ENCODE results near the gene FAM83B. TPM values are rescaled to one million over a fixed set of nuclear protein-coding genes. Genes with fewer than 3 reads are reported as not detected.
"Not testable (repeated sequence)": the region's sequence is repeated elsewhere in the genome, so short reads cannot be mapped to it uniquely, and the experiment has no call there.

FAM83B gene
- total RNA-seq, 2 donors from 2014 or later = 39.4 to 48.3 TPM

- ATAC-seq (no peak), DNase-seq (no peak)
- intact Hi-C loops (cut with DNase I, micrococcal nuclease) = no loop called here
These were observed 90.8 kb downstream of the FAM83B start for GRCh38 chr6:54937371-54937770.

DNA sequence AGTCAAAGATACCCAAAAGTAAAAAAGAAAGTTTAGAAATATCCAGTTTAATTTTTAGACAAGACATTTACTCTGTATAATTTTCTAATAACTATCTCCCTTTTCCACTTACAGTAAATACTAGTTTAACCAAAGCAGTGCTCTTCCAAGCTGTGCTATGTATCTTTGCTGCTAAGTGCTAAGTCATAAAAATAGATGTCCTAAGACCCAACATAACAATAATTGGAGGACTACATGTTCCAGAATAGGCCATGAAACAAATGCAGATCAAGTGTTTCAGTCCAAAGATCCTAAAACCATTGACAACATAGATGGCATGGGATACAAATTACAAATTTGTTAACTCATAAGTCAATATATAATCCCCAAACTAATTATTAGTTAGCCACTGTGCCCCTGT is 111.1 kb downstream of the FAM83B start:
- no peak for ATAC-seq
- intact Hi-C loops (cut with DNase I, micrococcal nuclease) = no loop called here

GRCh38 chr6:54958446-54958845 is 111.9 kb downstream of the FAM83B start:
- ATAC-seq (no peak), DNase-seq (no peak)

More for the DNA sequence above, 111.1 kb downstream of the FAM83B start:
- no peak for DNase-seq

DNA sequence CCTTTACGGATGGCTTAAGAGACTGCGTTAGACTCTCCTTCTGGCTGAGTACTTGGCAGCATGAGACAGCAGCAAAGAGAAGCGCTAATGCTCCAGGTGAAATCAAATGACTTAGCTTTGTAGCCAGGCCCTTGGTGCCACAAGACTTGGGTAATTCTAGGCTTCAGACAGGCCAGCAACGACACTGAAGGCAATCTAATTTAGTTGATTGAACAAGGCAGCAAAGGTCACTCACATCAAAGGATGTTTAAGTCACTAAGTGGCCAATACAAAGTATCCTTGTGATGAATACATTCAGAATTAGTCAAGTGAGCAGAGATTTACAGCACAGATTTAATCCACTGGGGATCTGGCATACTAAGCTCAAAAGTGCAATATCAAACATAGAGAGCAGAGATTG is 113.2 kb downstream of the FAM83B start:
- no peak for DNase-seq
- ATAC-seq = no peak
- intact Hi-C loops (cut with DNase I, micrococcal nuclease) = no loop called here

More at GRCh38 chr6:54958446-54958845, 111.9 kb downstream of the FAM83B start:
- intact Hi-C loops (cut with DNase I, micrococcal nuclease) = no loop called here

DNA sequence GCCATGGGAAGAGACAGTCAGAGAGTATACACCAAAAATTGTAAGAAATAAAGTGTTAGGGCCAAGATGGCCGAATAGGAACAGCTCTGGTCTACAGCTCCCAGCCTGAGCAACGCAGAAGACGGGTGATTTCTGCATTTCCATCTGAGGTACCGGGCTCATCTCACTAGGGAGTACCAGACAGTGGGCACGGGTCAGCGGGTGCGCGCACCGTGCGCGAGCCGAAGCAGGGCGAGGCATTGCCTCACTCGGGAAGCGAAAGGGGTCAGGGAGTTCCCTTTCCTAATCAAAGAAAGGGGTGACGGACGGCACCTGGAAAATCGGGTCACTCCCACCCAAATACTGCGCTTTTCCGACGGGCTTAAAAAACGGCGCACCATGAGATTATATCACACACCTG is 114.8 kb downstream of the FAM83B start:
- intact Hi-C loops (cut with DNase I, micrococcal nuclease) = not testable (repeated sequence)

GRCh38 chr6:54970337-54970736 is 123.8 kb downstream of the FAM83B start:
- ATAC-seq (no peak), DNase-seq (no peak)
- intact Hi-C loops (cut with DNase I, micrococcal nuclease) = no loop called here

More for the DNA sequence above, 114.8 kb downstream of the FAM83B start:
- ATAC-seq, DNase-seq: not testable (repeated sequence)

DNA sequence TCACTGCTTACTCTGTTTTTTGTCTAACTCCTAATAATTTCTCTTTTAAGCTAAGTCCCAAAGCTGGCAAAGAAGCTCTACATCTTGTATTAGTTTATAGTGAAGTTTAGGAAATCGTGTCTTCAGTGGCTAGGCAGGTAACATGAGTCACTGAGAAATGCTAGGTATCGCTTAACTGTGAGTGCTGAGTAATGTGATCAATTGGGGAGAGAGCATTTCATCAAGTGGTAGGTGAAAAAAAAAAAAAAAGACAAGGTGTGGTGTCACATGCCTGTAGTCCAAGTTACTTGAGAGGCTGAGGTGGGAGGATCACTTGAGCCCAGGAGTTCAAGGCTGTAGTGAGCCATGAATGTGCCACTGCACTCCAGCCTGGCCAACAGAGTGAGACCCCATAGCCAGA is 125.3 kb downstream of the FAM83B start:
- intact Hi-C loops (cut with DNase I, micrococcal nuclease) = no loop called here
- DNase-seq (no peak), ATAC-seq (no peak)

DNA sequence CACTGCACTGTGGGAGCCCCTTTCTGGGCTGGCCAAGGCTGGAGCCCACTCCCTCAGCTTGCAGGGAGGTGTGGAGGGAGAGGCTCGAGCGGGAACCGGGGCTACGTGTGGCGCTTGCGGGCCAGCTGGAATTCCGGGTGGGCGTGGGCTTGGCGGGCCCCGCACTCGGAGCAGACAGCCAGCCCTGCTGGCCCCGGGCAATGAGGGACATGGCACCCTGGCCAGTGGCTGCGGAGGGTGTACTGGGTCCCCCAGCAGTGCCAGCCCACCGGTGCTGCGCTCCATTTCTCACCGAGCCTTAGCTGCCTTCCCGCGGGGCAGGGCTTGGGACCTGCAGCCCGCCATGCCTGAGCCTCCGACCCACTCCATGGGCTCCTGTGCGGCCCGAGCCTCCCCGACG is 132.6 kb downstream of the FAM83B start:
- DNase-seq; ATAC-seq; intact Hi-C loops (cut with DNase I, micrococcal nuclease): not testable (repeated sequence)

DNA sequence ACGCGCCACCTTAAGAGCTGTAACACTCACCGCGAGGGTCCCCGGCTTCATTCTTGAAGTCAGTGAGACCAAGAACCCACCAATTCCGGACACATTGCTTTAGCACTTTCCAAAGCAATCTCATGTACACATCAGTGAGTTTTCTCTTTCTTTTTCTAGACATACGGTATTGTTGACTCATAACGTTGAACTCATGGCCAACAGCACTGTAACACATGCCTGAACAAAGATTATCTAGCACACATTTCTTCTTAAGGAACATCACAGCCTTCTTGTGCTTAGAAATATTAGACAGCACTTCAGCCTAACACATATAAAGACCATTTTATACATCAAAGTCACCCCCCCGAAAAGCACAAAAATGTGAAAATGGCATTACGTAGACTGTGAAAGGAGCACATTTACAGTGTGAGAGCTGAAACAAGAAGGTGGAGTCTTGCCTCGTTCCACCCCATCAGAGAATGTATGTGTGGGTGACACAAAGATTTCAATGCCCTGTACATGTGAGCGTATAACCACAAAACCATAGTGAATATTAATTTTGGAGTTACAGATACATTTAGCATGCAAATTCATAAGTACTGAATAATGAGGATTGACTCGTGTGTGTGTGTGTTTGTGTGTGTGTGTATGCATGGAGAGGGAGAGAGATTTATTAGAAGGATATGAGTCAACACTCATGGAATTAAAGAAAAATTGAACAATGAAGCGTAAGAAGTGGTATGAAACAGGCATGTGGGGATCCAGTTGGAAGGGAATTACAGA is 134.1 kb downstream of the FAM83B start:
- no peak for ATAC-seq
- intact Hi-C loops (cut with DNase I, micrococcal nuclease) = no loop called here
- no peak for DNase-seq

DNA sequence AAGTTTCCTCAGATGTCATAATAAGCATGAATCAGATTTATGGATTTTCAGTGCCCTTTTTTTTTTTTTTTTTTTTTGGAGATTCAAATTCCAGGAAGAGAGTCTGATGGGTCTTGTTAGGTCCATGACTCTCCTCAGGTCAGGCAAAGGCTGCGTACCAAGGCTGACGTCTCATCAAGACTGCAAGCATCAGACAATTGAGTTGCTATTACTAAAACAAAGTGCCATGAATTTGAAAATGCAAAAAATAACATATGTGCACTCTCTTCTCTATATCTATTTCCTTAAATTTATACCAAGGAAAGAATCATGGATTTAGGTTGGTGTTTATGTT is 134.7 kb downstream of the FAM83B start:
- intact Hi-C loops (cut with DNase I, micrococcal nuclease) = no loop called here
- ATAC-seq (no peak), DNase-seq (no peak)

- intact Hi-C loops (cut with DNase I, micrococcal nuclease) = no loop called here
- DNase-seq (no peak), ATAC-seq (no peak)
These were observed 135.1 kb downstream of the FAM83B start for GRCh38 chr6:54981647-54982046.

DNA sequence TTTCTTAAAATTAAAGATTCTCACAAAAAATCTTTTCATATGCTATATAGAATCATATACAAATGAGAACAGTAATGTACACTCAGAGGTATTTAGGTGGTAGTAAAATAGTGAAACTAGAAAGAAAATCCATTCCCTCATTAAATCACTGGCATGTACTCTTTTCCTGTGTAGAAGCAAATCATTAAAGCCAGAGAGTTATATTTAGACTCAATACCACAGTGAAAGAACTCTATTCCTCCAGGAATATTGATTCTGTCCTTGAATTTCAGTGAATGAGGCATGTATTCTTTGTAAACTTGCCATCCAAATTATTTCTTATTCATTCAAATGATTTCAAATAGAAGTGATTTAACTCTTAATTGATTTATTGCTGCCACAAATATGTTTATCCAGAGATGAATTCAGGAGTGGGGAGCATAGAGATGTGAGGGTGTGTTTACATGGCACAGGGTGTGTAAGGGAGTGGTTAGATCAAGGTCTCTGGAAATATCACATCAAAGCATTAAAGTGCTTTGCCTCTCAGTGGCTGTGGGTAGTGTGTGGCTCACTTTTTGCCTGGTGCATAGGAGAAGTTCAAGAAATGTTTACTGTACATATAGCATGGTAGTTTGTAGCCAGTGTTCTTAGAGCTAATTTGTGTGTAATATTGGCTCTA is 141.2 kb downstream of the FAM83B start:
- ATAC-seq = peak; percentile 94
- DNase-seq = no peak

GRCh38 chr6:54988576-54988975 is 142.0 kb downstream of the FAM83B start:
- no peak for DNase-seq
- intact Hi-C loops (cut with DNase I, micrococcal nuclease) = no loop called here
- ATAC-seq = peak; percentile 68

More for the DNA sequence above, 141.2 kb downstream of the FAM83B start:
- intact Hi-C loops (cut with DNase I, micrococcal nuclease) = no loop called here

DNA sequence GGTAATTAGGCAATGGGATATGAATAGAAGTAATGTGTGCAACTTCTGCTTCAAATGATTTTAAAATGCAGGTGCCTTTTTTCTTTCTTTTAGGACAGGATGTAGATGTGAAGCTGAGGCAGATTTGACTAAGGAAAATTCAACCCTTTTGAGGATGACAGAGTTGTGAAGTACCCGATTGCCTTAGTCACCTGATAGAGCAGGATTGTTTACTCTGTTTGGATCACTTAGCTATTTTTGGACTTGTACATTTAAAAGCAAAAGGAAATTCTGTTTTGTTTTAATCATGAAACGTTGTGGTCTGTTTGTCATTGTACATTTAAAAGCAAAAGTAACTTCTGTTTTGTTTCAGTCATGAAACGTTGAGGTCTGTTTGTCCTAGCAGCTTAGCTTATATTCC is 143.4 kb downstream of the FAM83B start:
- DNase-seq (no peak), ATAC-seq (no peak)
- intact Hi-C loops (cut with DNase I, micrococcal nuclease) = no loop called here

All from left colon (tissue), 2 donors.